GM19035 (cell line): ENCODE results near the gene CCNI.
"Not testable (repeated sequence)": the region's sequence is repeated elsewhere in the genome, so short reads cannot be mapped to it uniquely, and the experiment has no call there.

Experiments used
- ATAC-seq: cut with Tn5 transposase; IDR thresholded peaks from one replicate; pipeline ENCODE4 v1.9.1; 2021; ENCODE audit not compliant: unreplicated experiment

The CCNI gene

GRCh38 chr4:77082886-77083608 lies 7.3 kb upstream of the CCNI start:
- no peak for ATAC-seq

GRCh38 chr4:77080806-77081205 lies 5.0 kb upstream of the CCNI start:
- ATAC-seq, result not testable (repeated sequence)

- ATAC-seq, result no peak
Measured at GRCh38 chr4:77079281-77079680, 3.5 kb upstream of the CCNI start.

- ATAC-seq, result no peak
Measured at GRCh38 chr4:77078401-77078800, 2.6 kb upstream of the CCNI start.

- ATAC-seq, result no peak
Measured at GRCh38 chr4:77076889-77077635, 1.3 kb upstream of the CCNI start.

- ATAC-seq, result peak; percentile 50
Measured at GRCh38 chr4:77074981-77075855, 571 bp downstream of the CCNI start.

GRCh38 chr4:77074381-77074831 lies 1.4 kb downstream of the CCNI start:
- ATAC-seq, result no peak

GRCh38 chr4:77073981-77074380 lies 1.8 kb downstream of the CCNI start:
- no peak for ATAC-seq

GRCh38 chr4:77073106-77073809 lies 2.5 kb downstream of the CCNI start:
- no peak for ATAC-seq

- no peak for ATAC-seq
Measured at GRCh38 chr4:77072195-77072753, 3.5 kb downstream of the CCNI start.

GRCh38 chr4:77069514-77069913 lies 6.3 kb downstream of the CCNI start:
- not testable (repeated sequence) for ATAC-seq

- ATAC-seq, result no peak
Measured at GRCh38 chr4:77065382-77065781, 10.4 kb downstream of the CCNI start.

GRCh38 chr4:77062856-77063255 lies 12.9 kb downstream of the CCNI start:
- ATAC-seq, result no peak

GRCh38 chr4:77052352-77052751 lies 23.4 kb downstream of the CCNI start:
- ATAC-seq, result no peak

GRCh38 chr4:77050962-77051361 lies 24.8 kb downstream of the CCNI start:
- no peak for ATAC-seq

GRCh38 chr4:77047037-77047436 lies 28.8 kb downstream of the CCNI start:
- ATAC-seq, result no peak

- no peak for ATAC-seq
Measured at GRCh38 chr4:77045490-77045889, 30.3 kb downstream of the CCNI start.

- no peak for ATAC-seq
Measured at GRCh38 chr4:77044461-77045150, 31.2 kb downstream of the CCNI start.

GRCh38 chr4:77043507-77044136 lies 32.2 kb downstream of the CCNI start:
- ATAC-seq, result no peak
